Measurements from ENCODE around the gene CAB39.
A peak's percentile ranks its signal among the peaks of the same experiment; 100 is the strongest.

Gene CAB39

DNA sequence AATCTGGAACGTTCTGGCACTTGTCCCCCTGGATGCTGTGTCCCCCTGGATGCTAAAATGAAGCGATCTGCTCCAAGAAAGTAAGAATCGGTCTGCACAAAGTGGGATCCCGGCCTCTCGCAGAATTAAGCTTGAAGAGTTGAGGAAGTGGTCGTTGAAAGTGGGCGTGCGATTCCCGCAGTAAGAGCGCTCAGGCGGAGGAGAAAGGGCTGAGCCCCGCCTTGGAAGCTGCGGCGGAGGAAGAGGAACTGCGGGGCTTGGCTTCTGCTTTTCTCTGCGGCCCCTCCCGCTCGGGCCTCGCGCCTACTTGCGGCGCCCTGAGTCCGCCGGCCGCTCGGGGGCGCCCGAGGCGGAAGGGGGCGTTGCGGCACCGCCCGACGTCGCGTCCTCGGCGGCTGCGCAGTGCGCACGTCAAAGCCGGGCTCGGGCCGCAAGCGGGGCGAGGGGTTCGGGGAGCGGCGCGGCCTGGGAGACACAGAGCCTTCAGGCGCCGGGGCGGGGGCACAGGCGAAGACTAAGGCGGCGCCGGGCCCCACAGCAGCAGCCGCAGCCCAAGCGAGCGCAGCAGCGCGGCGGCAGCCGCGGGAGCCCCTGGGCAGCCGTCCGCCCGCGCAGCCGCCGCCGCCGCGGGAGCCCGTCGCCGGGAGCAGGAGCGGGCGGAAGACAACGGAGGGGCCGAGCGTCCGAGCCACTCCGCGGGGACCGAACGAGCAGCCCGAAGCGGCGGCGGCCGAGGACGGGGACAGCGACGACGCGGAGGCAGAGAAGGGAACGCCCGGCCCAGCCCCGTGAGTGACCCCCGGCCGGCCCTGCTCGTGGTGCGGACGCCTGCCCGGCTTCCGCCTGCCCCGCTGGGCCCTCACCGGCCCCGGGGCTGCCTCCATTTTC, at the start of gene CAB39:
Gene CAB39 (plus strand): TSS at position 400 of the 888 bp plus-strand sequence. CDS start 47,160 bp downstream, outside the sequence.
- DNase-seq (ENCODE audit: low read depth, low spot score) = peak; percentile 75

DNA sequence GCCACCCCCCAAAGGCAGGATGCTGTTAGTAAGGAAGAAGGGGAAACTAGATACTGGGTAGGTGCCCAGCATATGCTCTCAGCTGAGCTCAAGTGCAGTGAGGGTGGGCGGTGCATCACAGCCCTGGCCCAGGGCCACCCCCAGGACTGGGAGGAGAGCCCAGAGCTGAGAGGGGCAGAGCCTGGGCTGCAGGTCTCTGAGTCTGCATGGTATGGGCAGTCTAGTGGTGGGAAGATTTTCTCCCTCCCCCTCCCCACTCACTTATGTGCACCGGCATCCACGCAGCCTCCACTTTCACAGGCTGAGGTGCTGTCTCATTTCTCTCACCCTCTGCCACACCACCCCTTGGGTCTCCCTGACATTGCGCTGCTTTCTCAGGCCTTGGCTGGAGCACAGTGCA, 48.5 kb upstream of the CAB39 start:
- DNase-seq (ENCODE audit: low read depth, low spot score) = no peak

DNA sequence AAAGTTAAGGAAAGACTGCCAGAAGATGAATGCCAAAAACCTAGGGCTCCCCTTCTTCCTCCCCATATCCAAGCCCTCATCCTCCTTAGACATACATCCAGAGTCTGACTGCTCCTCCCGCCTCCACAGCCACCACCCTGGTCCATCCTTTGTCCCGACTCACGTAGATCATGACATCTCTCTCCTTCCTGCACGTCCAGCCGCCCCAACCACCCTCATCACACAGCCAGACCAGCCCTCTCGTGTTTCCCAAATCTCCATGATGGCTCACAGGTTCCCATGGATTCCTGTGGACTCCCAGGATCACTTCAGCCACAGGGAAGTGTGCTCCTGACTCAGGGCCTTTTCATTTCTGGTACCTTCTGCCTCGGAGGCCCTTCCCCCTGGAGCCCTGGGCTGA, 47.8 kb upstream of the CAB39 start:
- no peak for DNase-seq (ENCODE audit: low read depth, low spot score)

DNA sequence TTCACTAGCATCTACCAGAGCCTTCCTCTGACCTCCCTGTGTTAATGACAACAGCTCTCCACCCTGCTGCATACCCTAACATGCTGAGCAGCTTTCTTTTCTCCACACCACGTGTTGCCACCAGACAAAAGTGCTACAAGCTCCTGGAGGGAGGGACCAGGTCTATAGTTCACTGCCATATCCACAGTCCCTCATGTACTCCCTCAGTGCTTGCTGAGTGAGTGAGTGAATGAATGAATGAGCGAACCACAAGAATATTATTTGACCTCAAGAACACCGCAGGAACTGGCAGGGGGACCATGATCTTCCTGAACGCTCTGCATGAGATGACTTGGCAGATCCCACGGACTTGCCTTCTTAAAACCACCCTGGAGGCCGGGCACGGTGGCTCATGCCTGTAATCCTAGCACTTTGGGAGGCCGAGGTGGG, 47.4 kb upstream of the CAB39 start:
- DNase-seq (ENCODE audit: low read depth, low spot score) = no peak

DNA sequence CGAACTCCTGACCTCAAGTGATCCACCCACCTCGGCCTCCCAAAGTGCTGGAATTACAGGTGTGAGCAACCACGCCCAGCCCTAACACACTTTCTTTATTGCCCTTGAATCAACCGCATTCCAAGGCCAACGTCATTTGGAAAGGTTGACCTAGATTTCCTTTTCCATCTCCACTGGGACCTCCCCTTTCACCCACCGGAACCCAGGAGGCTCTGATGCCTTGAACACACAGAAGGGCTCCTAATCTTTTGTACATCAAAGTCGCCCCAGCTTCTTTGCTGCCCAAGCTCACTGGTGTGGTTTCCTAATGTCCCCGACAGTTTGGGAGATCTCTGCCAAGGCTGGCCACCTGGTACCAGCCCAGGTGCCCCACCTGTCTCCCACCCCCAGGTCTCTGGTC, 46.2 kb upstream of the CAB39 start:
- DNase-seq (ENCODE audit: low read depth, low spot score) = no peak

DNA sequence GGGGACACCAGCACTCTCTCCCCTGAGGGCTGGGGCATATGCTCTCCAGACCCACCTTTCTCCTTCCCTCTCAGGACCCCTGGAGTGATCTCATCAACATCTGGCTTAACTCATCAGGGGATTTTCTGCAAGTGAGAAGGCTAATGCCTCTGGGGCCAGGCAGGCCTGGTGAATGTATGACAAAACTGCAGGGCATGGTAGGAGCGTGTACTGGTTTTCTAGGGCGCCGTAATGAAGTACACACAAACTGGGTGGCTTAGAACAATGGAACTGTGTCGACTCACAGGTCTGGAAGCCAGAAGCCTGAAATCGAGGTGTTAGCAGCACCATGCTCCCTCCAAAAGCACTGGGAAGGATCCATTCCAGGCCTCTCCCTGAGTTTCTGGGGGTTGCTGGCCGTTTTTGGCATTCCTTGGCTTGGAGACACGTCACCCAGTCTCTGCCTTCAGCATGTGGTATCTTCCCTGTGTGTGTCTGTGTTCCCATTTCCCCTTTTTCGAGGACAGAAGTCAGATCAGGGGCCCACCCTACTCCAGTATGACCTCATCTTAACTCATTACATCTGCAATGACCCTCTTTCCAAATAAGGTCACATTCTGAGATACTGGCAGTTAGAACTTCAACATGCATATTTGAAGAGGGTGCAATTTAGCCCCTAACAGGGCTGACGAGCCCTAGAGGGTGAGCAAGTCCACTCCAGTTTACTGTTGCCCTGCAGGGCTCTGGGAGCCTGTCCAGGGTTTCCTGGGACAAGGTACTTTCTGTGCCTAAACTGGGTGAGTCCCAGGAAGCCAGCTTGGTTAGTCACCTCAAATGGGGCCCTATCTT, 45.5 kb upstream of the CAB39 start:
- no peak for DNase-seq (ENCODE audit: low read depth, low spot score)

DNA sequence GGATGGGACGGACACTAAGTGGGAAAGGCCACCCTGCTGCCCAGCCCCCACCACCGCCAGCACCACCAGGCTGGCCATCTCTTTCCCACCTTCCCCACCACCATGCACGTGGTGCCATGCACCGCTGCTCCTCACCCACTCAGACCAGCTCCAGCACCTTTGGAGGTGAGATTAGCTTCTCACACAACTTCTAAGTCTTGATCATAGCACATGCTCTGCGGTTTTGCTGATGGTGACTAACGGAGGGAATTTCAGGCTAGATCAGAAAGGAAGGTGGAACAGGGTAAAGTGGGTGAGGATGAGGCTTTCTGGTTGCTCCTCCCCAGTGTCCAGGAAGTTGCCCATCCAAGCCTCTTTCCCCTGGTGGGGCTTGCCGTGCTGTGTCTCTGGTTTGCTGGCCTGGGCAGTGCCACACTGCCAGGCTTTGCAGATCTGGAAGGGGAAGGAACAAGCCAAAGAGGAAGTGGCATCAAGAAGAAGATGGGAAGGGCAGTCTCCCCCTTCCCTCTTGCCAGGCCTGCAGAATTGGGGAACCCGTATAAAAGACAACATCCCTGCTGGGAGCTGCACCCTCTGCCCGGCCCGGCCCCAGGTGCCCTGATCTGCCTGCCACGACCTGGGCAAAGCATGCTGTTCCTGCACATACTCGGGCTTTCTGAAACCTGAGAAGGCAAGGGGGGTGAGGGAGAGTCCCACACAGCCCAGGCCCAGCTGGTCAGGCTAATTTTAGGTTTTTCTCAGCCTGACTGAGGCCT, 44.3 kb upstream of the CAB39 start:
- no peak for DNase-seq (ENCODE audit: low read depth, low spot score)

DNA sequence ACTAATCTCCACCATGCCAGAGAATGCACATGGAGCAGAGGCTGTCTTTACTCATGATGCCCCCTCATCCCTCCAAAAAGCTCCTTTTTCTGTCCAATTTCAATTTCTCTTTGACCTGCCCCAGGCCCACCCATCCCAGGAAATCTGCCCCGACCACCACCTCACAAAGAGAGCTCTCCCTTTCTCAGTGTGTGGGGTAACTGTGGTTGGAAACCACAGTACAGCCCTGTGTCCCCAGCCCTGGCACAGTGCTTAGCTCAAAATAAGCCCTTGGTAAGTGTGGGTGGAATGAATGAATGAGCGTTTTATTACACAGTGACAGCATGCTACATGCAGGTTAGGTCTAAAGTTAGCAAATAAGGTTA, 43.7 kb upstream of the CAB39 start:
- DNase-seq (ENCODE audit: low read depth, low spot score) = no peak

DNA sequence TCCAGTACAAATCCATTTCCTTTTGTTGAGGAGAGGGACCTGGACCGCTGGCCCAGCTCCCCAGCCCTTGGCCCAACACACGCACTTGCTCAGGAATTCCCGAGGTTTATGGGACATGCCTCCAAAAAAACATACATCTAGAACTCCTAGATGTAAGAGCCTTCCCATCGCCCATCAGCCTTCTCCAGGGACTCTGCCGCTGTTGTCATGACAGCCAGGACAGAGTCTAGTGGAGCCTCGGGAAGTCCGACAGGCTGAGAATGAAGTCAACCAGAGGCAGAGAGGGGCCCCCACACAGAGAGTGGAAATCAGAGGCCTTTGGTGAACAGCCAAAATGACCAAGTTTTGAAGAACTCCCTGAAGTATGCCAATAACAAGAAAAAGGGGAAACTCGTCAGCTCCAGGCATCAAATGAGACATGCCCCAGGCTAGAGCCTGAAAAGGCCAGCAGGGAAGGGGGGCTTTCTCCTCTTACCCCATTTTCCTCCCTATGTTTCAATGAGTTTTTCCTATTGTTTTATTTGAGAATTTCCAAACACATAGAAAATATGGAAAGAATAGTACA, 43.2 kb upstream of the CAB39 start:
- DNase-seq (ENCODE audit: low read depth, low spot score) = no peak

DNA sequence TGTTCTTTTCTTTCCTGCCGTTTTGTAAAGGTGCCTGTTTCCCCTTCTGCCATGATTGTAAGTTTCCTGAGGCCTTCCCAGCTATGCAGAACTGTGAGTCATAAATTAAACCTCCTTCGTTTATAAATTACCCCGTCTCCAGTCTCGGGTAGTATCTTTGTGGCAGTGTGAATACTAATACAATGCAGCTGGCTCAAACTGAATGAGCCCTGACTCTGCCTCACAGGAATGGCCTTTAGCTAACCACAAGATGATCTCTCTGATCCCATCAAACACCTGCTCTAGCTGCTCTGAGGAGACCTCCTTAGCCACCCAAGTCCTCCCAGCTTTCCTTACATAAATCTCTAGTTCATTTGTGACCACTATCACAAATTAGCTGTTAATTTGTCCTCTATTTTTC, 41.5 kb upstream of the CAB39 start:
- no peak for DNase-seq (ENCODE audit: low read depth, low spot score)

DNA sequence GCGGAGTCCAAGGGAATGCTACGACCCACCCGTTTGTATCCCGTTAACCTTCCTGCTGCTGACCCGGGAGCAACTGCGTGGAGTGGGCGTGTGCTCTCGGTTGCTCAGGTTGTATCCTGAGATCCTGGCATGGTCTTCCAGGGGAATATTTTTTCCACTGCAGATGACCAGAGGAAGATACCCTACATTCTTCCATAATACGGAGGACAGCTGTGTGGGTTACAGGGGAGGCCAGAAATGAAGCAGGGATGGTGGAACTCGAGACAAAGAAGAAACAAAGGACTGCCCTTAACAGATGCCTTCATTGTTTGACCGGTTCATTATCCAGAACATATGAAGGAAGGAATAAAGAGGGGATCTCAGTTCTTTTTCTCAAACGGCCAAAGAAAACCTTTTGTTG, 39.8 kb upstream of the CAB39 start:
- no peak for DNase-seq (ENCODE audit: low read depth, low spot score)

DNA sequence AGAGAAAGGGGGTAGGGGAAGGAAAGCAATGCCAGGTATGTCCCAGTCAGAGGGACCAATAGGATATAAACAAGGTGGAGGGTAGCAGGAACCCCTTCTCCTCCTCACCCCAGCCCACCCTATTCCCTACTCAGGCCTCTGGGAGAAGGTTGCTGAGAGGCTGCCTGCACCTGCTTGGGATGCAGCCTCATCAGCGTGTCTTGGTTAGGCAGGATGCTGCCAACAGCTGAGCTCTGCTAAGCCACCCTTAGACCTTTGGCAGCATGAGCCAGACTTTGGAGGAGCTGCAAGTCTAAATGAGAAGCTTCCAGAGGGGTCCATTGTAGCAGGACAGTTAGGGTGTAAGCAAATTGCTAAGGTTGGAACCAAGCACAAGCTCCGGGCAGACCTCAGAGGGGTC, 38.2 kb upstream of the CAB39 start:
- no peak for DNase-seq (ENCODE audit: low read depth, low spot score)

DNA sequence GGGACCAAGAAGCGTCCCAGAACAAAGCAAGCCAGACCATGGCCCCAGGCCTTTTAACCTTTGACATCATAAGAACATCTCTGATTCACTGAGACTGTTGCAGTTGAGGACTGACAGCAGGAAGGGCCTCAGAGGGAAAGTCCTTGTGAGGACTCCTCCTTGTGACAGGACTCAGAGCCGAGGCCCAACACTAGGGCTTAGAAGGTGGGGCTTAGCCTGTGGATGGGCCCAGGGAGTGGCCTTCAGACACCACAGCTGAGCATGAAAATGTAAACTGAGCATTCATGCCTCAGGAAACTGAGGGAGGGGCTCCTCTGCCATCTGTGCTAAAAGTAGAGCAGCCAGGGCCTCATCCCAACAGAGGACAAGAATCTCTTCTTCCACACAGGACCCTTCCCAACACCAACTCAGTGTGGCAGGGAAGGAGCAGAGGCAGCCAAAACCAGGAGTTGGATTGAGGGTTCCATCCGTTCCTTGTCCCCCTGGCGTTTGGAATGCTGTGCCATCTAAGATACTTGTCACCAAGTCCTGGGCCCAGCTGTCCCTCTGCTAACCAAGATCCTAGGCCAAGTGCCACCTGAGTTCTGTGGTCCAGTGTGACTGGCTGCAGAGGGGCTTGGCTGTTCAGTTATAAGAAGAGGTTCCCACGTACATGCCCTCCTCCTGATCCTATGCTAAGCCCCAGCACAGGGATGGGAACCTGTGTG, 37.5 kb upstream of the CAB39 start:
- DNase-seq (ENCODE audit: low read depth, low spot score) = no peak

DNA sequence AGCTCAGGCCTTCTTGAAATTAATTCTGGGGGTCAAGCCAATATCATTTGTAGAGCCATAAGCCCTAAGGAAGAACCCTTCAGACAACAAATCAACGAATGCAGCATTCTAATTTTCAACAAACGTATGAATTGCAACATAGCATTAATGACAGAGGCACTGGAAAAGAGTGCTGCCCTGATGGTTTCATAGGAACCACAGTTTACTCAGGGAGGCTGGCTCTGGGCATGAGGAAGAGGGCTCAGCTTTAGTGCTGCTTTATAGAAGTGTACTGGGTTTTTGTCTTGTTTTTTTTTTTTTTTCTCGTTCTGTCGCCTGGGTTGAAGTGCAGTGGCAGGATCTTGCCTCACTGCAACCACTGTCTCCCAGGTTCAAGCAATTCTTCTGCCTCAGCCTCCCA, 36.1 kb upstream of the CAB39 start:
- no peak for DNase-seq (ENCODE audit: low read depth, low spot score)

DNA sequence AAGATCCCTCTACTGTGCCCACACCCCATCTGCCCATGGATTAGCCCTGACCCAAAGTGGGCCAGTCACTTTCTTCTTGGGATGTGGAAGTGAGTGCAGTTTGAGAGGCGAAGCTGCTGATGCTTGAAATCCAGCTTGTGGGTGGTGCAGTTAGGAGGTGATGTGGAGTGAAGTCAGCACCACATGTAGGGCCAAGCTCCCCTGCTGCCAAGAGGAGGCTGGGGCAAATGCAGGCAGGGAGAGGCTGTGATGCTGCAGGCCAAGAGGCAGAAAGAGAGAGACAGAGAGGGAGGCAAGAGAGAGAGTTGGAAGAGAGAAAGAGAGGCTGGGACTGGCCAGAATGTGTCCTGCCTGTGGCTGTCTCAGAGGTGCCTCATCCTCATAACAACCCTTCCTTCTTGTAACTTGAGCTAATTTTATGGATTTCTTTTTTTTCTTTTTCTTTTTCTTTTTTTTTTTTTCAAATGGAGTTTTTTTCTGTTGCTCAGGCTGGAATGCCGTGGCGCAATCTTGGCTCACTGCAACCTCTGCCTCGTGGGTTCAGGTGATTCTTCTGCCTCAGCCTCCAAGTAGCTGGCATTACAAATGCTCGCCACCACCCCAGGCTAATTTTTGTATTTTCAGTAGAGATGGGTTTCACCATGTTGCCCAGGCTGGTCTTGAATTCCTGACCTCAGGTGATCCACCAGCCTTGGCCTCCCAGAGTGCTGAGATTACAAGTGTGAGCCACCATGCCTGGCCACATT, 35.3 kb upstream of the CAB39 start:
- no peak for DNase-seq (ENCODE audit: low read depth, low spot score)

DNA sequence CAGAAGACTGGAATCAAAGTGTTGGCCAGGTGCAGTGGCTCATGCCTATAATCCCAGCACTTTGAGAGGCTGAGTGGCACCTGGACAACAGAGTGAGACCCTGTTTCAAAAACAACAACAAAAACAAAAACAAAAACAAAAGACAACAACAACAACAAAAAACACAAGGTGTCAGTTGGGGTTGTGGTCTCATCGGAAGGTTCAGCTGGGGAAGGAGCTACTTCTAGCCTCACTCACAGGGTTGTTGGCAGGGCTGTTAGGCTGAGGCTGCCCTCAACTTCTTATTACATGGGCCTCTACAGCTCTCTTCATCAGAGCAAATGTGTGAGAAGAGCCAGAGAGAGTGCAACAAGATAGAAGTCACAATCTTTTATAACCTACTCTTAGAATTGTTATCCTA, 34.6 kb upstream of the CAB39 start:
- DNase-seq (ENCODE audit: low read depth, low spot score) = no peak

DNA sequence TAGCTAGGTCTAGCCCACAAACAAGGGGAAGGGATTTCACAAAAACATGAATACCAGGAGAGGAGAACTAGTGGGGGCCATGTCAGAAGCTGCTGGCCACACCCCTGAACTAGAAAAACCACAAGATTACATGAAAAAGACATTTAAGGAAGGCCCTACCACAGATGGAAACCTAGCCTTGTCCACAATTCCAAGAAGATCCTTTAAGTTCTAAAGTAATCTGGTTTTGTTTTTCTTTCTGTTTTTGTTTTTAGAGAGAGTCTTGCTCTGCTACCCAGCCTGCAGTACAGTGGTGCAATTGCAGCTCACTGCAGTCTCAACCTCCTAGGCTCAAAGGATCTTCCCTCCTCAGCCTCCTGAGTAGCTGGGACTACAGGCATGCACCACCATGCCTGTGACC, 34.2 kb upstream of the CAB39 start:
- DNase-seq (ENCODE audit: low read depth, low spot score) = no peak

DNA sequence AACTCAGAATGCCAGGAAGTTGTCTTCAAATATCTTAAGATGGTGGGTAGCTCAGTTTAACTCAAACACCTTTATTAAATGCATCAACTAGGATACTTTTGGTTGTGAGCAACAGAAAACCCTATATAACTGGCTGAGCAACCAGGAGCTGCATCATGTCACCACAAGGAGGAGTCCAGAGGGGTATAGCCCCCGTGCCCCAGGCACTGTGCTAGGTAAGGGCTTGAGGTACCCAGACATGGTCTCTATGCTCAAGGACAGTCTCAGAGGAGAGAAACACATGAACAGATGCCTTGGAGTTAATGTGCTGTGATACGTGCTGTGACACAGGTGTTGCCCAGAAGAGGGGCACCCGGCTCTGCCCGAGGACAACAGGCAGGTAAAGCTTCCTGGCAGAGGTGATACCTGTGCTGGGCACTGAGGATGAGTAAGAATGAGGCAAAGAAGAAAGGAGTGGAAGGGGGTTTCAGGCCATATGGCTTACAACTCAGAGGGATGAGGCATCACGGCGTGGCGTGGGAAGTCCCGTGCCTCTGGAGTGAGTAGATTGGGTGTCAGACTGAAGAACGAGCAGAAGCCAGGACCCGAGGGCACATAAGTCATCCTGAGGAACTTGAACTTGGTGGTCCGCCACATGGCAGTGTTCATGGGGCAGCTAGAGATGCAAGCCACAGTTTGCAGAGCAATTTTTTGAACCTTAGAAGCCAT, 32.0 kb upstream of the CAB39 start:
- no peak for DNase-seq (ENCODE audit: low read depth, low spot score)

DNA sequence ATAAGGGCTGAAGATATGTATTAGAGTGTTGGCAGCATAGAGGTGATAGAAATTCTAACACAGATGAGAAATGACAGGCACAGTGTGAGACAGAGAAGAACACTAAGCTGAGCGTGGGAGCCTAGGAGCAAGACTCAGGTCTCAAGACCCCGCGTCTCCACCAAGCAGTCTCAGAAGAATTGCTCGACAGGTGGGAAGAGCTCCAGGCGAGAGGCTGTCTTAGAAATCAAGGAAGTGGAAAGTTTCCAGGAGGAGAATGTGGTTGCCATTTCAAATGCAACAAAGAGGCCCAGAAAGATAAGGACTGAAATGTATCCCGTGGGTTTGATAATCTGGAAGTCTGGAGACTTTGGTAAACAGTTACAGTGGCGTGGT, 31.5 kb upstream of the CAB39 start:
- no peak for DNase-seq (ENCODE audit: low read depth, low spot score)

DNA sequence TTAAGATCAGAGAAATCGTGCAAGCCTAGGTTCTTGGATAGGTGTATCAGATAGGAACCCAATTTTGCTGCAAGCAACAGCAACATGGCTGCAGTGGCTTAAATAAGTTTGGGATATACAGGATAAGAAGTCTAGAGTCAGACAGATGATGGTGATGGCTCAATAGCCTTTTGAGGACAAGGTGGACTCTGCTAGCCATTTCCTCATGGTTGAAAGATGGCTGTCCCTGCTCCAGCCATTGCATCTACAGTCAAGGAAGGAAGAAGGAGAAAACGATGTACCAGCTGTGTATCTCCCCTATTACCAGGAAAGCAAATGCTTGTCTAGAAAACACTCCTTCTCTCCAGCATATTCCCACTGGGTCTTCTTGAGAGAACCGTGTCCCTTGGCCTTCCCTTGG, 30.1 kb upstream of the CAB39 start:
- DNase-seq (ENCODE audit: low read depth, low spot score) = no peak

Data from activated CD4-positive, CD25-positive, alpha-beta regulatory T cell treated with anti-CD3 and anti-CD28 coated beads, Interleukin-2, amount 50 U/mL, for 16 hours (primary cell).